Right lobe of liver (tissue), 4 donors: ENCODE results near the gene SLC38A8.

Experiments used
- CTCF ChIP-seq, 4 donors: fragments of 200-600 bp in 3 of 4; fragments of 450-650 bp in 1 of 4; IDR thresholded peaks; one replicate each; pipeline versions ENCODE4 v1.5.1 to v1.8.0; 2016 to 2022; ENCODE audit warnings: antibody characterized with exemption in 4 of 4, mild to moderate bottlenecking in 2 of 4
- POLR2A ChIP-seq: fragments of 450-650 bp; IDR thresholded peaks from one replicate; pipeline ENCODE4 v1.6.1; 2017; ENCODE audit warnings: antibody characterized with exemption, mild to moderate bottlenecking
- donor health status: DM: no; HTN: no; CAD: no.
- donor health status: DM: no; HTN: no; CAD: no.
- donor health status: DM: no; HTN: yes; CAD: no.

DNA sequence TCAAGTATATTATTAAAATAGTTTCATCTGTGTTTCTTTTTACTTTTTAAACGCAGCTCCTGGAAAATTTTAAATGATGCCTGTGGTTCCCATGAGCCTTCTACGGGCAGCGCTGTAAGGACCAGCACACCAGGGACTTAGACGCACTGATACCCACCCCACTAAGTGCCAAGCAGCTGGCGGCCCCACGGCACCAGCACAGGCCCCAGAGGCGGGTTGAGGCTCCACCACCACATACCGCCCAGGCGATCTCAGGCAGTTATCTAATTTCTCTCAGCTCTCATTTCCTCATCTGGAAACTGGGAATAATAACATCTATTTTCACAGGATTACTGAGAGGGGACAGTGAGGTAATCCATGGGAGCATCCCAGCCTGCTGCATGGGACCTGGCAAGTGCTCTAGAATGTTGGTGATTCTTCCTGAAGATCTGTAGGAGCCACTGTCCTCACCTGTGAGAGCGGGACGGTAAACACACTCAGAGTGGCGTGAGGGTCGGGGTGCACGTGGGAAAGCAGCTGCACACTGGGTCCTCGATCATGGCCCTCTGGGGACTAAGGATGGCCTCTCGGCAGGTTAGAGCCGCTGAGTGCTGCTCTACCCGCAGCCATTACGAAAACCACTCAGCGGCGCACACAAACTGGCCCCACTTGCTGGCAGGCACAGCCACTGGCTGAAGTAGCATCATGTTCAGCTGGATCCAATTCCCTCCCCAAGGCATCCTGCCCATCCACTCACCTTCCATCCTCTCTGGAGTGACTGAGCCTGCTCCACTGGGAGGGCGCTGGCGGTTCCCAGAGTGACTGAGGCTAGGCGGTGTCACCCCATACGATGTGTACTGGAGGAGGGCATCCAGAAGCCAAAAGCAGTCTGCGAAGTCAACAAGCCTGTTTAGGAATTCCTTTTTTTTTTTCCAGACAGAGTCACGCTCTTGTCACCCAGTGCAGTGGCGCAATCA is 17.6 kb upstream of the SLC38A8 start:
- TF ChIP-seq CTCF (IDR thresholded peaks at IDR 0.05): no peak
- TF ChIP-seq POLR2A: no peak
